Stomach smooth muscle (tissue), 2 donors: Measurements from ENCODE around the gene ALG1L2.
"Not testable (repeated sequence)": the region's sequence is repeated elsewhere in the genome, so short reads cannot be mapped to it uniquely, and the experiment has no call there.

Experiments
- H3K27ac ChIP-seq: one replicate; pipeline ENCODE4 v1.7.0; 2013; ENCODE audit warnings: mild to moderate bottlenecking, low read length, inconsistent platforms
- H3K27me3 ChIP-seq, 2 donors: one replicate each; pipeline ENCODE4 v1.7.0; 2013; ENCODE audit warnings: low read length in 2 of 2; ENCODE audit not compliant: insufficient read depth in 2 of 2, control insufficient read depth in 1 of 2
- H3K36me3 ChIP-seq, 2 donors: one replicate each; pipeline ENCODE4 v1.7.0; 2013; ENCODE audit warnings: low read length in 2 of 2; ENCODE audit not compliant: control insufficient read depth in 2 of 2, insufficient read depth in 2 of 2
- H3K4me1 ChIP-seq: one replicate; pipeline ENCODE4 v1.7.0; 2013; ENCODE audit warnings: low read length; ENCODE audit not compliant: control insufficient read depth, insufficient read depth
- H3K4me3 ChIP-seq, 2 donors: one replicate each; pipeline ENCODE4 v1.7.0; 2013; ENCODE audit warnings: low read length in 2 of 2
- H3K9ac ChIP-seq, 2 donors: one replicate each; pipeline ENCODE4 v1.7.0; 2013; ENCODE audit warnings: low read length in 2 of 2, mild to moderate bottlenecking in 1 of 2
- H3K9me3 ChIP-seq, 2 donors: one replicate each; pipeline ENCODE4 v1.7.0; 2013; ENCODE audit warnings: low read length in 2 of 2; ENCODE audit not compliant: control insufficient read depth in 2 of 2
- donor health status: healthy.
- donor health status: Pancreatic carcinoma.

The ALG1L2 gene

DNA sequence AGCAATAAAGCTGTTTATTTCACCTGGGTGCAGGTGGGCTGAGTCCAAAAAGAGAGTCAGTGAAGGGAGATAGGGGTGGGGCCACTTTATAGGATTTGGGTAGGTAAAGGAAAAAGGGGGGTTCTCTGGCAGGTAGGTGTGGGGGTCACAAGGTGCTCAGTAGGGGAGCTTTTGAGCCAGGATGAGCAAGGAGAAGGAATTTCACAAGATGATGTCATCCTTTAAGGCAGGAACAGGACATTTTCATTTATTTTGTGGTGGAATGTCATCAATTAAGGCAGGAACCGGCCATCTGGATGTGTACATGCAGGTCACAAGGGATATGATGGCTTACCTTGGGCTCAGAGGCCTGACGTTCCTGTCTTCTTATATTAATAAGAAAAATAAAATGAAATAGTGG, 56.1 kb downstream of the ALG1L2 start:
- H3K9ac ChIP-seq, H3K4me3 ChIP-seq, H3K36me3 ChIP-seq, H3K27ac ChIP-seq, H3K4me1 ChIP-seq, H3K27me3 ChIP-seq, H3K9me3 ChIP-seq: not testable (repeated sequence)

DNA sequence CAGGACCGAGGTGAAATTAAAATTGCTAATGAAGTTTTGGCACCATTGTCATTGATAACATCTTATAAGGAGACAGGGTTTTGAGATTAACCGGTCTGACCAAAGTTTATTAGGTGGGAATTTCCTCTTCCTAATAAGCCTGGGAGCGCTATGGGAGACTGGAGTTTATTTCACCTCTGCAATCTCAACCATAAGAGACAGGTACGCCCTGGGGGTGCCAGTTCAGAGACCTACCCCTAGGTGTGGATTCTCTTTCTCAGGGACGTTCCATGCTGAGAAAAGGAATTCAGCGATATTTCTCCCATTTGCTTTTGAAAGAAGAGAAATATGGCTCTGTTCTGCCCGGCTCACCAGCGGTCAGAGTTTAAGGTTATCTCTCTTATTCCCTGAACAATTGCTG, 57.4 kb downstream of the ALG1L2 start:
- H3K9me3 ChIP-seq, H3K27ac ChIP-seq, H3K9ac ChIP-seq, H3K27me3 ChIP-seq, H3K4me1 ChIP-seq, H3K36me3 ChIP-seq, H3K4me3 ChIP-seq: not testable (repeated sequence)

DNA sequence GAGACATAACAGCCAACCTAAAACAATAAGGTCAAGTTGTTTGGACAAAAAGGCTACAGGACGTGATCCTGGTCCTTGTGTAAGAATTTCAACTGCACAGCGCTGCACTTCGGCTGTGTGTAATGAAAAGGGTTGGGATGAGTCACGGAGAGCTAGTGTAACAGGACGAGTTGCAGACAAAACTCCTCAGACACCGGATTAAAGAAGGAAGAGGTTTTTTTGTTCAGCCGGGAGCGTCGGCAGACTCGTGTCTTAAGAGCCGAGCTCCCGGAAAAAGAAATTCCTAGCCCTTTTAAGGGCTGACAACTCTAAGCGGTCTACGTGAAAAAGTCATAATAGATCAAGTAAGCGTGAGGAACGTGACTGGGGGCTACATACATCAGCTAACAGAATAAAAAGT, 59.1 kb downstream of the ALG1L2 start:
- Histone ChIP-seq H3K4me3 (peak overlapping the region in 1 of 2 donors; percentile 29), H3K9ac (peak overlapping the region in 1 of 2 donors; percentile 21)
- not testable (repeated sequence) for H3K27me3 ChIP-seq, H3K9me3 ChIP-seq, H3K27ac ChIP-seq, H3K36me3 ChIP-seq, H3K4me1 ChIP-seq

DNA sequence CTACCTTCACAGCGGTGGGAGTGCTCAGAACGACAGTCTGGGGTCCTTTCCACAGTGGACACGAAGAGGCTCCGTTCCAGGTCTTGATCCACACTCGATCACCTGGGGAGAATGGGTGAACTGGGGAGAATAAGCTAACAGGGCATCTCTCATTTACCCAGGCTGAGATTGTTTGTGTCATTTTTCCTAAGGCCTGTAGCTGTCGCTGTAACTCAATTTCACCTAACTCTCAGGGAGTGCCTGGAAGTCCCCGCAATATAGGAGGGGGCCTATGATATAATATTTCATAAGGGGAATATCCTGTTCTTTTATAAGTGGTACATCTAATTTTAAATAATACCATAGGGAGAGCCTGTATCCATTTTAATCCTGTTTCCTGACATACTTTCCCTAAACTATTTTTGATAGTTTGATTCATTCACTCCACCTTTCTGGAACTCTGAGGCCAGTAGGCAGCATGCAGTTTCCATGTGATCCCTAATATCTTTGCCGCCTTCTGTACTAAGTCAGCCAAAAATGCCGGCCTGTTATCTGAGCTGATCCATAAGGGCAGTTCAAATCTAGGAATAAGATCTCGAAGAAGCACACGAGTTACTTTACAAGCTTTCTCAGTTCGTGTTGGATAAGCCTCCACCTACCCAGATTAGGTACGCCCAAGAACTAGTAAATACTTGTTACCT, 62.2 kb downstream of the ALG1L2 start:
- H3K36me3 ChIP-seq, H3K9ac ChIP-seq, H3K27me3 ChIP-seq, H3K27ac ChIP-seq, H3K9me3 ChIP-seq, H3K4me1 ChIP-seq, H3K4me3 ChIP-seq: not testable (repeated sequence)

DNA sequence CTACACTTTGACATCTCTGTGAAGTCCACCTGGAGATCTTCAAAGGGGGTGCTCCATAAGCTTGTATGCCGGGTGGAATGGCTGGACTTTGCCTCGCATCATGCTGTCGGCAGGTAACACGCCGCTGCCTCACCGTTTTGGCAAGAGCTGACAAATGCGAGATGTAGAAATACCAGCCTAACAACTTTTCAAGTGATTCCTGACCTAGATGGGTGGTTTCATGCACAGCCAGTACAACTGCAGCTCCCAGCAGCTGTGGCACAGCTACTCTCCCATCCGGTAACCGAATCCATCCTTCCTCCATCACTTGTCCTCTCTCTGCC, 62.7 kb downstream of the ALG1L2 start:
- not testable (repeated sequence) for H3K4me1 ChIP-seq, H3K9ac ChIP-seq, H3K9me3 ChIP-seq, H3K36me3 ChIP-seq, H3K27ac ChIP-seq, H3K4me3 ChIP-seq, H3K27me3 ChIP-seq

DNA sequence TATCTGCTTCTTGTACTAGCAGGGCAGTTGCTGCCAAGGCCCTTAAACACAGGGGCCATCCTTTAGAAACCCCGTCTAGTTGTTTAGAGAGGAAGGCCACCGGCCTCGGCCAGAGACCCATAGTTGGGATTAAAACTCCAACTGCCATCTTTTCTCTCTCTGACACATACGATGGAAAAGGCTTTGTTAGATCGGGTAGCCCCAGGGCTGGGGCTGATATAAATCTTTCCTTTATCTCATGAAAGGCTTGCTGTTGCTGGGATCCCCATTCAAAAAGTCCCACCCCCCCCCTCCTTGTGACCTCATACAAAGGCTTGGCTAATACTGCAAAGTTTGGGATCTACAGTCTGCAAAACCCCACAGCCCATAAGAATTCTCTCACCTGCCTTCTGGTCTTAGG, 63.8 kb downstream of the ALG1L2 start:
- not testable (repeated sequence) for H3K4me1 ChIP-seq, H3K4me3 ChIP-seq, H3K9me3 ChIP-seq, H3K9ac ChIP-seq, H3K36me3 ChIP-seq, H3K27me3 ChIP-seq, H3K27ac ChIP-seq

DNA sequence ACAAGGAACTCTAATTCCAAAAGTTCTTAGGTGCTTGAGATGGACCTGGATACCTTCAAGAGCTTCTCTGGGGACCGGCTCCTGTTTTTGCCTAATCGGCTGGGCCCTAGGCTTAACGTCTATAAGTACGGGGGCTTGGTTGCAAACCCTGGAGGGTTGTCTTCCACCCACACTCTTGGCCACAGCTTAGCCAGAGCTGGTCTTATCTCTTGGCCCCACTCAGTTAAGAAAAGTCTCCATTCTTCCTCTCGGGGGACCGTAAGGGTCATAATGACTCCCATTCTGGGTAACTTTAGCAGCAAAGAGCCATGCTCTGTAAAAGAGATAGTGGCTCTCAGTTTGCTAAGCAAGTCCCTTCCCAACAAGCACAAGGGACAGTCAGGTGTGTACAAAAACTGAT, 64.8 kb downstream of the ALG1L2 start:
- H3K4me1 ChIP-seq, H3K27me3 ChIP-seq, H3K9ac ChIP-seq, H3K4me3 ChIP-seq, H3K27ac ChIP-seq, H3K36me3 ChIP-seq, H3K9me3 ChIP-seq: not testable (repeated sequence)
